Measurements from ENCODE around the gene SORCS2.

Gene SORCS2

DNA sequence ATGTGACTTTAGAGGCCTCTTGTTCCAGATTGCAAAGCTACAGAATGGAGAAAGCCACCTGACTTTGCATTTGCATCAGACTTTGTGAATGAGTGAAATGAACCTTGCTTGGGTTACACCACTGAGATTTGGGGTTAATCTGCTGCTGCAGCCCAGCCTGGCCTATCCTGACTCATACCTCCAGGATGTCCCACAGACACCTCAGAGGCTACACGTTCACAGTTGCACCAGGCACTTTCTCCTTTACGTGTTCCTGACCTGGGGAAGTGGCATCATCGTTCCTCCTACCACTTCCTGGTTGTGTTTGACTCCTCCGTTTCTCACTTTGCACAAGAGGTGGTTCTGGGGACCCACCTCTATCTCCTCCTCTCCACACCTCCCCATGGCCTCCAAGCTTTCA, 9.2 kb upstream of the SORCS2 start:
- TF ChIP-seq, protein P1, sequence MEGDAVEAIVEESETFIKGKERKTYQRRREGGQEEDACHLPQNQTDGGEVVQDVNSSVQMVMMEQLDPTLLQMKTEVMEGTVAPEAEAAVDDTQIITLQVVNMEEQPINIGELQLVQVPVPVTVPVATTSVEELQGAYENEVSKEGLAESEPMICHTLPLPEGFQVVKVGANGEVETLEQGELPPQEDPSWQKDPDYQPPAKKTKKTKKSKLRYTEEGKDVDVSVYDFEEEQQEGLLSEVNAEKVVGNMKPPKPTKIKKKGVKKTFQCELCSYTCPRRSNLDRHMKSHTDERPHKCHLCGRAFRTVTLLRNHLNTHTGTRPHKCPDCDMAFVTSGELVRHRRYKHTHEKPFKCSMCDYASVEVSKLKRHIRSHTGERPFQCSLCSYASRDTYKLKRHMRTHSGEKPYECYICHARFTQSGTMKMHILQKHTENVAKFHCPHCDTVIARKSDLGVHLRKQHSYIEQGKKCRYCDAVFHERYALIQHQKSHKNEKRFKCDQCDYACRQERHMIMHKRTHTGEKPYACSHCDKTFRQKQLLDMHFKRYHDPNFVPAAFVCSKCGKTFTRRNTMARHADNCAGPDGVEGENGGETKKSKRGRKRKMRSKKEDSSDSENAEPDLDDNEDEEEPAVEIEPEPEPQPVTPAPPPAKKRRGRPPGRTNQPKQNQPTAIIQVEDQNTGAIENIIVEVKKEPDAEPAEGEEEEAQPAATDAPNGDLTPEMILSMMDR (IDR thresholded peaks at IDR 0.05; ENCODE audit: borderline replicate concordance, control extremely low read depth, extremely low read depth, insufficient read depth, missing control alignments): no peak

DNA sequence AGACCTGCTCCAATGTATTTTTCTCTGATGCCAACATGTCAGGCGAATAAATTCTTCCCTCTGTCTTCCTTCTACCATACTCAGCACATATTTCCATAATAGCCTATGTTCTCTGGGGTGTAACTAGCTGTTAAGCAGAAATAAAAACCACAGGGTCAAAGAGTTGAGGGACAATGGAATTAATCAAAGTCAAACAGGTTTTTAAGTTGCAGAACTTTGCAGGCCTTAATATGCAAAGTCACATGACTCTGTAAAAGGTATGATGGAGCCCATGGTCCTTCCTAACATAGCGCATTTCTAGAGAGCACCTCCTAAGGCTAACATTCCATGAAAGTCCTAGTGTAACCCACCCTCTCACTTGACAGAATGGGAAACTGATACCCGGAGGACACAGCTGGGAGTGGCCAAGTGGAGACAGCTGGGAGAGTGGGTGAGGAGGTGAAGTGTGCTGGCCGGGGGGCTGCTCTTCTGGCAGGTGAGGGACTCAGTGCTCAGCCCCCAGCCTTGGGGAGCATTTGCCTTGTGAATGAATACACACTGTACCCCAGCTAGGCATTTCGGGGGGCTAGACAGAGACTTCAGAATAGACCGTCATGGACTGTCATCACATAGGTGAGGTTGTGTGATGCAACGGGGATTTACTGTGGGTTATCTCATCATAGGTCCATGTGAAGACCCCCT, 8.4 kb upstream of the SORCS2 start:
- DNase-seq (ENCODE audit: low spot score): no peak
- in situ Hi-C loops (cut with MboI; ENCODE audit: low sequenced_read_pairs, unreplicated experiment): loop anchor here (25.0 kb wide), 1 partner anchor 528 kb away; no protein-coding TSS in a partner anchor

More for the DNA sequence above, 9.2 kb upstream of the SORCS2 start:
- in situ Hi-C loops (cut with MboI; ENCODE audit: low sequenced_read_pairs, unreplicated experiment): loop anchor here (25.0 kb wide), 1 partner anchor 529 kb away; no protein-coding TSS in a partner anchor
- no peak for DNase-seq (ENCODE audit: low spot score)

DNA sequence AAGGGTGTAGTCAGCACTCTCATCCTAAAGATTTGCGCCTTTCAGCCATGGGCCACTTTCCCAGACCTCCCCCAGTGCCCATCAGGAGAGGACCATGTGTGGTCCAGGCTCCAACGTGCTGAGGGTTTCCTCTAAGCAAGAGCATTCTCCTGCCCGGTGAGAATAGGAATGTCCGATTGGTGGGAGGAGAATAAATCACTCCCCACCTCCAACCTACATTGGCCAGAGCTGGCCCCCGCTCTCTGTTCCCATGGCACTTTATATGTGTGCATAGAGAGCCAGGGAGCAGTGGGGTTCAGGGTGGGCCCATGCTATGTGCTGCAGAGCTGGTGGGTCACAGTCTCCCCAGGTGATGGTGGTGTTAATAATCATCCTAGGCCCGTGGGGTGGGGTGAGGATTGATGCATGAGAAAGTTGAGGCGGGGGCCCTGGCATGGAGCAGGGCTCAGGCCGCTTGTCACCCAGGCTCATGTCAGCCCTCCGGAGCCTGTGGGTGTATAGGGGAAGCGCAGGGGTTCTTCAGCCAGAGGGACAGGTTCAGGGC, 6.8 kb upstream of the SORCS2 start:
- in situ Hi-C loops (cut with MboI; ENCODE audit: low sequenced_read_pairs, unreplicated experiment): loop anchor here (25.0 kb wide), 1 partner anchor 527 kb away; no protein-coding TSS in a partner anchor

More for the DNA sequence above, 8.4 kb upstream of the SORCS2 start:
- TF ChIP-seq, protein P1 (IDR thresholded peaks at IDR 0.05; ENCODE audit: borderline replicate concordance, control extremely low read depth, extremely low read depth, insufficient read depth, missing control alignments): no peak

DNA sequence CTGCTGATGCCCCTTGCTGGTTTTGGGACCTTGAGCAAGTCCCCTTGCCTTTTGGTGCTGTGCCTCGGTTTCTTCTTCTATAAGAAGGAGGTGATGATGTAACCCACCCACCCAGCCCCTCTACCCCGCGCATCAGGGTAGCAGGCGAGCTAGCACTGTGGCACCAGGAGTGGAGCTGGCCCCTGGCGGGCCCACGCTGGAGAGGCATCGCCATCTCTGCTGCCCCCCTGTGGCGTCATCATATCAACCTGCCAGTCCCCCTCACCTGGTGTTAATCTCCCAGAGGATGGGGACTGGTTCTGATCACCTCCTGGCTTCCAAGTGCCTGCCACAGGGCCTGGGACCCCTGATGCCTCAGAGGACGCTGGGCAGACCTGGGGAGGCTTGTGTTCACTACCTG, 6.3 kb upstream of the SORCS2 start:
- TF ChIP-seq, protein P1 (IDR thresholded peaks at IDR 0.05; ENCODE audit: borderline replicate concordance, control extremely low read depth, extremely low read depth, insufficient read depth, missing control alignments): peak; percentile 19
- DNase-seq (ENCODE audit: low spot score): peak; percentile 67
- in situ Hi-C loops (cut with MboI; ENCODE audit: low sequenced_read_pairs, unreplicated experiment): loop anchor here (25.0 kb wide), 1 partner anchor 526 kb away; no protein-coding TSS in a partner anchor

More for the DNA sequence above, 6.8 kb upstream of the SORCS2 start:
- TF ChIP-seq, protein P1 (IDR thresholded peaks at IDR 0.05; ENCODE audit: borderline replicate concordance, control extremely low read depth, extremely low read depth, insufficient read depth, missing control alignments): no peak
- DNase-seq (ENCODE audit: low spot score): no peak

DNA sequence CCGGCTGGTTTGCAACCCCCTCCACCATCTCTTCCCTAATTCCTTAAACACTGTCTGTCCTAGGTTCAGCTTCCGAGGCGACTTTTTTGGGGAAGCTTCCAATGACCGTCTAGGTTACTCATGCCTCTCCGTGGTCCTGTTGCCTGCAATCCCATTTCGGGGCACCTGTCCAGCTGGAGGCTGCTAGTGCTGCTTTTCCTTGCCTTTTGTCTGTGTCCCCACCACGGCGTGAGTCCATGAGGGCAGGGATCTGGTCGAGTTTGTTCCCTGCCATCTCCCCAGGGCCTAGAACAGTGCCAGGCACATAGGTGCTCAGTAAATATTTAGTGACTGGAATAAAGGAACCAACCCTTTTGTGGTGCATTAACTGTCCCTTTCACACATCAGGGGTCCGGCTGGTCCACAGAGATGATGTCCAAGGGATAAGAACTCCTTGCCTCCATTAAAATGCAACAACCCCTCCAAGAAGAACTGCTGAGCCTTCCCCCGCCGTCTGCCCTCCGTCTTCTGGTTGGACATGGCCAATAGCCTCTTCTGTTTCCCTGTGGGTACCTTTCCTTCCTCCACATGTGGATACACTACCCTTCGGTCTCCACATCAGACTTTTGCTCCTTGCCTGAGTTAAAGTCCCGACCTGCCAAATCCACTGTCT, 5.7 kb upstream of the SORCS2 start:
- TF ChIP-seq, protein P1 (IDR thresholded peaks at IDR 0.05; ENCODE audit: borderline replicate concordance, control extremely low read depth, extremely low read depth, insufficient read depth, missing control alignments): no peak
- in situ Hi-C loops (cut with MboI; ENCODE audit: low sequenced_read_pairs, unreplicated experiment): loop anchor here (25.0 kb wide), 1 partner anchor 526 kb away; no protein-coding TSS in a partner anchor
- DNase-seq (ENCODE audit: low spot score): no peak

DNA sequence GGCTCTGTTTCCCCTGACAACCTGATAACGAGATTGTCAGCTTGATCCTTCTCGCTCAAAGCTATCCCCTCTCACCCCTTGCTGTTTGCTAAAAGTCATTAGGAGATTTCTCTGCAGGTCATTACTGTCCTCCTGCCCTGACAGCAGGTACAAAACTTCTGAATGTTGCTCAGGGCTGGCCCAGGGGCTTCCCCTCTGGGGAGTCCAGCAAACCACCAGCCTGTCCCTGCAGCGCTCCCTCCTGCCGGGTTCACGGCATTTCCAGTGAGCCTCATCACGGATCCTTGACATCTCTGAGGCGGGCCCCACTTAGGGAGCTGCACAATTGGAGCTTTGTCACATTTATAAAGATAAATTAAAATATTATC, 5.2 kb upstream of the SORCS2 start:
- in situ Hi-C loops (cut with MboI; ENCODE audit: low sequenced_read_pairs, unreplicated experiment): loop anchor here (25.0 kb wide), 1 partner anchor 525 kb away; no protein-coding TSS in a partner anchor
- TF ChIP-seq, protein P1 (IDR thresholded peaks at IDR 0.05; ENCODE audit: borderline replicate concordance, control extremely low read depth, extremely low read depth, insufficient read depth, missing control alignments): no peak
- DNase-seq (ENCODE audit: low spot score): no peak

All from GM13976 (cell line).